NCI-H2171 (cell line): ENCODE data around the gene EMD.
"Not testable (repeated sequence)": the region's sequence is repeated elsewhere in the genome, so short reads cannot be mapped to it uniquely, and the experiment has no call there.

Source experiments
- DNase-seq: peaks from one replicate; lab custom pipeline; 2025; lab: John Stamatoyannopoulos, UW

EMD gene

GRCh38 chrX:154378799-154379568 lies at the start of gene EMD:
TSS of gene EMD (plus strand) at chrX:154379295. CDS start at chrX:154379485, 190 bp downstream.
- DNase-seq = peak; percentile 99

DNA sequence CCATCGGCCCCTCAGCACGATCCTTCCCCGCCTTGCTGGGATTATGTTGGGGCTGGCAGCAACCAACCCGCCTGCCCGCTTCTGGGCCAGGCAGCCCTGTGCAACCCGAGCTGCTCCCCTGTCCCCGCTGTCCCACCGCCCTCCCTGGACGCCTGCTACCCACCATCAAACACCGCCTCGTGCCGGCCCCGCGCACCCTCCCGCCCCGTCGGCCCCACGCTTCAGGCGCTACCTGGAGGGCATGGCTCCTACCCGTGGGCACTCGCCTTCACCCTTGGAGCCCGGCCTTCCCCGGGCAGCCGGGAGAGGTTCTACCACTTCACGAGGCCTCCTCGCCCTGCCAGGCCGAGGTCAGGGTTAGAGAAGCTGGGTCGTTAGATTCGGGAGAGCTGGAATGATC lies 46.5 kb upstream of the EMD start:
- no peak for DNase-seq

DNA sequence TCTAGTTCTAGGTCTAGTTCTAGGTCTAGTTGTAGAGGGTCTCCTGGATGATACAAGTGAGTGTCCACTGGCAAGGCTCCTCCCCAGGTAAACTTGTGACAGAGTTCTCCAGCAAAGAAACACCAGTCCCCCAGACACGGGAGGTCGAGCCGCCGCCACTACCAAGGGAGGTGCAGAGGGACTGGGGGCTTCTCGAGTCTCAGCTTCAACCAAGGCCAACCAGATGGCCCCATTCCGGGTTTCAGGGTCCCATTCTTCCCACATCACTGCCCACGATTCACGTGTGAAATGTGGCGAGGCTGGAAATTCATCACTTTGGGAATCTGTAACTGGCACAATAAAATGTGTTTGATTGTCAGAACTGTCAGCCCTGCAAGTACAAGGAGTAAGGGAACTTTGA lies 46.0 kb upstream of the EMD start:
- DNase-seq = no peak

GRCh38 chrX:154333837-154334271 lies 45.2 kb upstream of the EMD start:
- DNase-seq = no peak

GRCh38 chrX:154334496-154334895 lies 44.6 kb upstream of the EMD start:
- DNase-seq = no peak

DNA sequence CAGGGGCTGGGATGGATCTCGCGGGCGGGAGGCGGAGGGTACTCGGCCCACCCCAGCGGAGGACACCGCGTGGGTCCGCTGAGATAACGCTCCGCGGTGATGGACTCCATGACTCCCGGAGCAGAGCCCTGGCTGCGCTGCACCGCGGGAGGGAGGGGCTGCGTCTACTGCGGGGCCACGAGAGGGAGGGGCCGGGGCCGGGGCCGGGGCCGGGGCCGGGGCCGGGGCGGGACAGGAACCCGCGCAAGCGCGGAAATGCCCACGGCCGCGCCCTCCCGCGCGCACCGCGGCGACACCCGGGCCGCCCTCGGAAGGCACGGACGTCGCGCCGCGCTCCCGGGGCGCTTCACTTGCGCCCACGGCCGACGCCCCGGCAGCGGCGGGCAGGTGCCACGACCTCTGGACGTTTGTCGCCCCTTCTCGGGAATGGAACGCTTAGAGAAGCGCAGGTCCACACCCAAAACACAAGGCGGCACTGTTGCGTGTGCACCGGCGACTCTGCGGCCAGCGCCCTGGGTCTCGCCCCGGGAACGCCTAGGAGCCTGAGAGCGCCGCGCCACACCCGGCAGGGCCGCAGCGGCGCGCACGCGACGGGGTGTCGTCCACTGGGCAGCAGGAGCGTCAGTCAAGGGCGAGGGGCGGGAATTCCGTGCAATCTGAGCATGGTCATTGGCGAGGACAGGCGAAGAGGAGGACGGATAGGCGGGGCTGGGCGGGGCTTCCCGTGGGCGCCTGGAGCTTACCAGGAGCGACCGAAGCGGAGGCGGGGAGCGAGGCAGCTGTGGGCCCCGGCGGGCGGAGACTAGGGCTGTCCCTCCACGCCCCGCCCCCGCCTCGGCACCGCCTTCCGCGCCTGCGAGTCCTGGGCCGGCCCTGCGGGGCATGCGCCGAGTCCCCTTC lies 37.4 kb upstream of the EMD start:
- DNase-seq = not testable (repeated sequence)

DNA sequence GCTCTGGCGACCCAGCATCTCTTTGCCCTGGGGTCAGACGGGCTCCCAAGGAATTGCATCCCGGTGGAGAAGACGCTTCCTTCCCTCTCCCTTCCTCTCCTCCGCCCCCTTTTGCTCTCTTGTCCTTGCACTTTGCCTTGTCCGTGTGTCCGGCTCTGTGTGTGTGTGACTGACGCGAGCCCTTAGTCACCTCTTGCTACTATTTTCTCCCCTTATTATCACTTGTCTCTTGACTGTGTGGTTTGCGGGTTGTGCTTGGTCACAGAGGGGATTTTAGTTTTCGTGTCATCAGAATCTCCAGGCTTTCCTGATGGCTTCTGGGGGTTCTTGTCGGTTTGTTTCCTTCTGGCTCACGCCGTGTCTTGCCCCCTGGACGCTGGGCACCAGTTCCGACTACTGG lies 36.0 kb upstream of the EMD start:
- DNase-seq = not testable (repeated sequence)

GRCh38 chrX:154343620-154344019 lies 35.5 kb upstream of the EMD start:
- not testable (repeated sequence) for DNase-seq

GRCh38 chrX:154348114-154348531 lies 31.0 kb upstream of the EMD start:
- DNase-seq = no peak

DNA sequence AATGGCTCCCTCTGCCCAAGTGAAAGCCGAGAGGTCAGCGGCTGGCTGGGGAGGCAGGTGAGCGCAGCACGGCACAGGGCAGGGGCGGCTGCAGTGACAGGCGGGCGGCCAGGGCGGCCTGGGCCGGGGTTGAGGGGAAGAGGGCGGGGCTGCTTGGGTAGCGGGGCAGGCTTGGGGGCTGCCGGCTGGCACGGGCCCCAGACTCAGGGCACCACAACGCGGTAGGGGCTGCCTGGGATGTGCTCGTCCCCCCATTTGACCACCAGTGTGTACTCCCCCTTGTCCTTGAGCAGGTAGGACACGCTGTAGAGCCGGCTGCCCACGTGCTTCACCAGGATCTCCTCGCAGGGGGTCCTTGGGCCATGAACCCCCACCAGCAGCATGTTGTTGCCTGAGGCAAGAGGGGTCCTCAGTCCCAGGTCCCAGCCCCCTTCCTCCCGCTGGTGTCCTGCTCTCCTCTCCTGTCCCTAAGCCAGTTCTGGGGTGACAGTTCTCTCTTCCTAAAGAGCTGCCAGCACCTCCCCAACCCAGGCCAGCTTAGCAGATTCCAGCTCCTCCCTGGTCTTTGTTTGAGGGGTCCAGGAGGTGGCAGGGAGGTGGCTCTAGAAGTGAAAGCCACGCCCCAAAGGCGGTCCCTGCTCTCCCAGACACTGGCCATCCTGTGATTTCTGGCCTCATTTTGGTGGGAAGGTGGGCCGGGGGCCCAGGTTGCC lies 30.3 kb upstream of the EMD start:
- no peak for DNase-seq

DNA sequence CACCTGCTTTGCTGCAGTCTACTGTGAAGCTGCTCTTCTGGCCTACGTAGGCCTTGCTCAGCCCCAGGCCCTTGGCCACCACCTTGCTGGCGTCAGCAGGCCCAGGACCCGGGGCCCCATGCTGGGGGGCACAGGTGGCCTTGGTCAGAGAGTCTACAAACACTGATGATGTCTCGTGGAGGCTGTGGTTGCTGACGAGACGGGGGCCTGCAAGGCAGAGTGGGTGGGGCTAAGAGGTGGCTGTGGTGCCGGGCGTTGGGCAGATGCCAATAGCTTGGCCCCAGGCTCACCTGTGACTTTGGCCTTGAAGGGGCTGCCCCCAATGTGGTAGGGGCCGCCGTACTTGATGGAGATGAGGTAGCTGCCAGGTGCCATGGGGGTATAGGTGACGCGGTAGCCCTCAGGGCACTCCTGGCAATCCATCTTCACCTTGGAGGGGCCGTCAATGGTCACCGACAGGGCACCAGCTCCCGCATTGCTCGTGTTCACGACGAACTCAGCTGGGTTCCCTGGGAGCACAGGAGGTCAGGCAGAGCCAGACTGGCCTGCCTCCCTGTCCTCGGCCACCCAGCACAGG lies 29.6 kb upstream of the EMD start:
- DNase-seq = no peak

DNA sequence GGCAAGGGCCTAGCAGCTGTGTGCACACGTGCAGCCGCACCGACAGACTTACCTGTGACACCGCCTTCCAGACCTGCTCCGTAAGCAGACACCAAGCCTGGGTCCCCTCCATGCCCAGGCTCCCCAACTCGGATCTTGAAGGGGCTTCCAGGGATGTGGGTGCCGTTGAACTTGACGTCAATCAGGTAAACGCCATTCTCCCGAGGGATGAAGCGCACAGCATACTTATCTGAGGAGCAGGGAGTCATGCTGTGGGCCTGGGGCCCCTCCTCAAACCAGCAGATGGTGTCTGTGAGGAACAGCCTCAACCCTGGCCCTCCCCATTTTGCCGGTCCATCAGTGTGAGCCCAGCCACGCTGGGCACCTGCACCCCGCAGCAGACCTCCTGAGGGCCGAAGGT lies 29.1 kb upstream of the EMD start:
- DNase-seq = no peak

GRCh38 chrX:154350429-154351182 lies 28.5 kb upstream of the EMD start:
- DNase-seq = no peak

DNA sequence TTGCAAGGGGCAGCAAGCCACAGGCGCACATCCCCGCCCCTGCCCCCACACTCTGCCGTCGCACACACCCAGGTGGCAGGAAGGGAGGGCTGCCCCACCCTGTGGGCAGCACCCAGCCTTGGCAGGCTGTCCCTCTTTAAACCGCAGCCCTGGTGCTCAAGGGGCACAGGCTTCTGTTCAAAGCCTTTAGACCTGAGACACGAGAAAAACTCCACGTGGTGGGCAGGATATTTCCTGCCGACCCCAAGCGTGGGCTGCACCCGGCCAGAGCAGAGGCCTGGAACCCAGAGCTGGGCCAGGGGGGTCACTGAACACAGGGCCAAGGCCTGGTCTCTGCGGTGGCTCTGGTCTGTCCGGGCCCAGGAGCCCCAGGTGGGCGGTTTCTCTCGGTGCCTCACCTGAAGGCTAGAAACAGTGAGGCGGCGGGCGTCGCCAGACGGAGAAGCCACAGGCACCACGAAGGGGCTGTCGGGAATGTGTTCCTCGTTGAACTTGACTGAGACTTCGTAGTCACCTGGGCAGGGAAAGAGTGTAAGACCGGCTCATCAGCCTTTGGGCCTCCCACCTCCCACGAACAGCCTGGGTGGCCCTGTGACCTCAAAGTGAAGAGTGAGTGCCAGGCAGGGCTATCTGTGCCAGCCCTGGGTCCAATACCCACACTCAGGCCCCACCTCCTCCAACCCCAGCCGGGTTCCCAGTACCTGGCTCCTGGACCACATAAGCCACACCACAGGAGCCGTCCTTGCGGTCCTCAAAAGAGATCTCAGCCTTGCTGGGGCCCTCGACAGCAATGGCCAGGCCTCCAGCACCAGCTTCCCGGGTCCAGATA lies 27.7 kb upstream of the EMD start:
- DNase-seq = no peak

DNA sequence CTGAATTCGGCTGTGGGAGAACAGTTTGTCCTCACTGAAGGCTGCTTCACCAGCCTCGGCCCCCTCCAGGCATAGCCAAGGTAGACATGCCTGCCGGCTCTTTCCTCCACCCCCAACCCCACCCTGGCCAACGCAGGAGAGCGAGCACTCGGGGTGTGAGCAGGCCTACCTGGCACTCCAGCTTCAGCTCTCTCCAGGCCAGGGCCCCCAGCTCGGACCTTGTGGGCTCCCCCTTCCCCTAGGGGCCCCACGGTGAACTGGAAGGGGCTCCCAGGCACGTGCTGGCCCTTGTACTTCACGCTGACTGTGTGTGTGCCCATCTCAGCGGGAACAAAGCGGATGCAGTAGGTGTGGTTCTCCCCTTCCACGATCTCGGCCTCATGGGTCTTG lies 27.1 kb upstream of the EMD start:
- DNase-seq = no peak

- DNase-seq = no peak
These were observed 26.6 kb upstream of the EMD start for GRCh38 chrX:154352466-154352865.

- DNase-seq = no peak
These were observed 25.8 kb upstream of the EMD start for GRCh38 chrX:154353172-154353843.

- DNase-seq = no peak
These were observed 25.1 kb upstream of the EMD start for GRCh38 chrX:154354013-154354412.

DNA sequence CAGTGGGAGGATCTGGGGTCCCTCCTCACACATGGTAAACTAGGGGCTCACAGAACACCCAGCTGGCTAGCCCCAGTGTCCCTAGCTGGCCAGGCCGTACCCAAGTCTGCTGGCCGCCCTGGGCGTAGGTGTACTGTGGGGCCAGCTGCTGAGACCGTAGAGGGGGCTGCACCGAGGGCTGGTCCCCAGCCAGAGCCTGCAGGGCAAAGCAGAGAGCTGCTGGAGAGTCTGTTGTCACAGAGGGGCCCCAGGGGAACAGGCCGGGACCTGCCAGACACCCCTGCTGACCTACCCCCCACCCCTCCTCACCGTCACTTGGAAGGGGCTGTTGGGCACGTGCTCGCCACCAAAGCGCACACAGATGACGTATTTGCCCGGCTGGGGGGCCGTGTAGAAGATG lies 24.6 kb upstream of the EMD start:
- no peak for DNase-seq
